Measurements from ENCODE around the gene GFI1B. TPM values are rescaled to one million over a fixed set of nuclear protein-coding genes. Genes with fewer than 3 reads are reported as not detected.

Gene GFI1B
- total RNA-seq, 1 donor from 2014 or later, result not detected

- DNase-seq, result no peak
Measured at GRCh38 chr9:132969783-132970182, 8.7 kb upstream of the GFI1B start.

- DNase-seq, result no peak
Measured at GRCh38 chr9:132970324-132971062, 8.0 kb upstream of the GFI1B start.

- DNase-seq, result no peak
Measured at GRCh38 chr9:132973166-132973565, 5.3 kb upstream of the GFI1B start.

DNA sequence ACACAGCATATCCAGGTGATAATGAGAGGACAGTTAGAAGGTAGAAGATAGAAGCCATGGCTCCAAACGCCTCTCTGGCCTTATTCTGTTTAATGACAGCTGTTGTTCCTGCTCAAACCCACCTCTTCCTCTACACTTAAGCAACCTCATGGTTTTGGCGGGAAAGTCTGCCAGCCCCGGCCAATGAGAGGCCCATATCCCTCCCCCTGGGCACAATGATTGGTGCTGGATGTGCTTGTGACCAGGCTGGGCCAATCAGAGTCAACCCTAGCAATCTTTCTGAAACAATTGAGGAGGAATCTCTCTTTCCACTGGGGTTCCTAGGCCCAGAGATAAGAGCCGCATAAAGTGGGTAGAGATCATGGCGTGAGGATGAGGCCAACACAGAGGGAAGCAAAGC lies 4.8 kb upstream of the GFI1B start:
- peak; percentile 35 for DNase-seq

DNA sequence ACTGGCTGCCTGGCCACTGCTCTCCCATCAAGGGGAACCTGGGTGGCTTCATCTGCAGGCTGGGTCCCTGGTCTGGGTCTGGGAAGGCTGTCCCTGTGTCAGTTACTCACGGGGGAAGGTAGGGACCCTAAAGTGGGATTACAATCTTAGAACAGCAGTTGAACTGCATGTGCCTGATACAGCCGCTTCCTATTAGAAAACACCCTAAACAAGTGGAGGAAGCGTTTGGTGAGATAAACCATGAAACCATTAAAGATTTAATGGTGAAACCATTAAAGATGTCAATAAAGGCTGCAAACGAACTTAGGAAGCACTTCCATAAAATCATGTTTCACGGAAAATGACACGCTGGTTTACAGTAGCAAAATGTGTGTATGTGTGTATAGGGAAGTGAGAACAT lies 2.5 kb upstream of the GFI1B start:
- DNase-seq, result no peak

- no peak for DNase-seq
Measured at GRCh38 chr9:132976571-132976970, 1.9 kb upstream of the GFI1B start.

DNA sequence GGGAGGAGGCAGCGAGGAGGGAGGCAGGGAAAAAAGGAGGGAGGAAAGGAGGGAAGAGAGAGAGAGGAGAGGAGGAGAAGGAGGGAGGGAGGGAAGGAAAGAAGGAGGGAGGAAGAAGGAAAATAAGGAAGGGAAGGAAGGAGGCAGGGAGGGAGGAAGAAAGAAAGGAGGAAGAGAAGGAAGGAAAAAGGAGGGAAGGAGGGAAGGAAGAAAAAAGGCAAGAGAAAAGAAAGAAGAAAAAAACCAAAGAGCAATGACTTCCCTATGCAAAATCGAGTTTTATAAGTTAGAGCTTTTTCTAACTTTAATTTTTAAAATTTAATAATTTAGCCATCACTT lies 413 bp upstream of the GFI1B start:
- no peak for DNase-seq

- no peak for DNase-seq
Measured at GRCh38 chr9:132980157-132980556, 1.7 kb downstream of the GFI1B start.

DNA sequence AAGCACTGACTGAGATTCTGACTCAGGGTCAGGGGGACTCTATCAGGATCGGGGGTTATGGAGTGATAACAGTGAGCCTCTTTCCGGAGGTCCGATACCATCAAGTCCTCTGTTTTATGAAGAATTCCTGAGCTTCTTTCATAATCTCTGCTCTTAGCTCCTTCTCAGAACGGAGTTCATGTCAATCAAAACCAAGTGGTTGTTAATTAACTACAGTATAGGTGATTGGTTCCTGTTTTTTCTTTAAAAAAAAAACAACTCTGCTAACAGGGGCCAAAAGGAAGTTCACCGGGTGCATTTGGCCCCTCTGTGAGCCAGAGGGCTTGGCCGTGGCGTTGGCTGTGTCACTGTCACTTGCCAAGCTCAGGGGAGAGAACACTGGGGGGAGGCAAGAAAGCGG lies 4.0 kb downstream of the GFI1B start:
- no peak for DNase-seq

GRCh38 chr9:132983491-132984201 lies 5.2 kb downstream of the GFI1B start:
- no peak for DNase-seq

- DNase-seq, result no peak
Measured at GRCh38 chr9:132984202-132985070, 5.9 kb downstream of the GFI1B start.

DNA sequence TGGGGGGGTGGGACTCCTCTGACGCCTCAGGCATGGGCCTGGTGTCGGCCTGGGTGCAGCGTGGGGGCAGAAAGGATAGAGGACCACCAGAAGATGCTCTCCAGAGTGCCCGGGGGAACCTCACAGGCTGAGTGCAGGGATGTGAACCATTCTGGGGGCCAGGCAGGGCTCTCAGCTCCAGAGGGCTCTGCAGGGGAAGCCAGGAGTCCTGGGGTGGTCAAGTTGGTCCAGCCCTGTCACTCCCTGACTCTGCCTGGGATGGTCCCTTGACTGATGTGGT lies 6.5 kb downstream of the GFI1B start:
- no peak for DNase-seq

GRCh38 chr9:132985489-132985888 lies 7.0 kb downstream of the GFI1B start:
- no peak for DNase-seq

GRCh38 chr9:132986114-132986513 lies 7.6 kb downstream of the GFI1B start:
- DNase-seq, result no peak

DNA sequence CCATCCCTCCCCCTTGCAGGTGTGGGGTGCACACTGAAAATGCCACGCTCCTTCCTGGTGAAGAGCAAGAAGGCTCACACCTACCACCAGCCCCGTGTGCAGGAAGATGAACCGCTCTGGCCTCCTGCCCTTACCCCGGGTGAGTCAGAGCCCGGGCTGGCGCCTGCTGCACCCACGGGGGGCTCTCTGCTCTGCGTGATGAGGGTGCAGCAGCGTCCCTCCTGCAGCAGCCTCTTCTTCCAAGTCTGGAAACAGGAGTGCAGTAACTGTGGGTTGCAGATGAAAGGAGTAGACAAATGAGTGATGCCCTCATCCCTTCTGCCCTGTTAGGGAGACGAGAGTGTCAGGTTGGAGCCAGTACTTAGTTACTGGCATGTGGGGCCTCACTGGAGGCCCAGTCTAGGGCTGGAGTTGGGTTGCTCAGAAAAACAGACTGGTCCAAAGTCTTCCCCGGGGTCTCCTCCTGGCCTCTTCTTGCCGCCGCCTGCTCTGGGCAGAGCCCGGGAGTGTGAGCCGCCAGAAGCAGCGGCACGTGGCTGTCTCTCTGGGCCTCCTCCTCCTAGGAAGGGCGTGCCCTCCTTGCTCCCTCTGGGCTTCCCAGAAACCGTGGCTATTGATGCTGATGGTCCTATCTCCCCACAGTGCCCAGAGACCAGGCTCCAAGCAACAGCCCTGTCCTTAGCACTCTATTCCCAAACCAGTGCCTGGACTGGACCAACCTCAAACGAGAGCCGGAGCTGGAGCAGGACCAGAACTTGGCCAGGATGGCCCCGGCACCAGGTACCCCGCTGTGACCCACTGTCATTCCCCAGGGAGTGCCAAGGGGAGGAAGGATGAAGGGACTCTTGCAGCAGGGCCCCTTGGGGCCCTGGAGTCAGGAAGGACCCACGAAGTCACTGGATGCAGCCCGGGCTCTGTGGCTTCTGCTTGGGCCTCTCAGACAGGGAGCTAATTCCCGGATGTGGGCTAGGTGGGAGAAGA lies 8.4 kb downstream of the GFI1B start:
- no peak for DNase-seq

- no peak for DNase-seq
Measured at GRCh38 chr9:132988244-132989013, 9.9 kb downstream of the GFI1B start.

DNA sequence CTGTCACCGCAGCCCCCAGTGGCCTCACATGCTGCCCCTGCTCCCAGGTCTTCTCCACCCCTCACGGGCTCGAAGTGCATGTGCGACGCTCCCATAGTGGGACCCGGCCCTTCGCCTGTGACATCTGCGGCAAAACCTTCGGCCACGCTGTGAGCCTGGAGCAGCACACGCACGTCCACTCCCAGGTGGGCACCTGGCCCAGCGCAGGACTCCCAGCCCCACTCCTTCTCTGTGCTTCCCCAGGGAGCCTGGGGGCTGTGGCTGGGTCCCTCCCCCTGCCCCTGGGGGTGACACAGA lies 10.5 kb downstream of the GFI1B start:
- no peak for DNase-seq

GRCh38 chr9:132989414-132989996 lies 11.0 kb downstream of the GFI1B start:
- DNase-seq, result no peak

- peak; percentile 6 for DNase-seq
Measured at GRCh38 chr9:132989998-132990557, 11.6 kb downstream of the GFI1B start.

DNA sequence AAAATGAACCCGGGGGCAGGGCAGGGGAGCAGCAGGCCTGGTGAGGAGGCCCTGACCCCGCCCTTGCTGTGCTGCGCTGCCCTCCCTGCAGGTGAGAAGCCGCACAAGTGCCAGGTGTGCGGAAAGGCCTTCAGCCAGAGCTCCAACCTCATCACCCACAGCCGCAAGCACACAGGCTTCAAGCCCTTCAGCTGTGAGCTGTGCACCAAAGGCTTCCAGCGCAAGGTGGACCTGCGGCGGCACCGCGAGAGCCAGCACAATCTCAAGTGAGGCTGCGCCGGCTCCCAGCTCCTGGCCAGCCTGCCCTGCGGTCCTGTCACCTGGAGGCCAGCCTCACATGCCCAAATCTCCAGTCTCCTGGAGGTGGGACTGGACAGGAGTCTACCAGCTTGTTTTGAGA lies 12.3 kb downstream of the GFI1B start:
- DNase-seq, result no peak

All from dermis blood vessel endothelial cell (primary cell).